ENCODE measurements around the gene PLCB2.

PLCB2 gene

GRCh38 chr15:40283615-40284300, 24.0 kb downstream of the PLCB2 start:
- no peak for DNase-seq

GRCh38 chr15:40282869-40283614, 24.7 kb downstream of the PLCB2 start, which contains the start of gene ANKRD63:
TSS of gene ANKRD63 (minus strand) at chr15:40283064. CDS start at chr15:40282586, 478 bp downstream.
- no peak for DNase-seq

GRCh38 chr15:40282147-40282868, 25.4 kb downstream of the PLCB2 start:
- no peak for DNase-seq

DNA sequence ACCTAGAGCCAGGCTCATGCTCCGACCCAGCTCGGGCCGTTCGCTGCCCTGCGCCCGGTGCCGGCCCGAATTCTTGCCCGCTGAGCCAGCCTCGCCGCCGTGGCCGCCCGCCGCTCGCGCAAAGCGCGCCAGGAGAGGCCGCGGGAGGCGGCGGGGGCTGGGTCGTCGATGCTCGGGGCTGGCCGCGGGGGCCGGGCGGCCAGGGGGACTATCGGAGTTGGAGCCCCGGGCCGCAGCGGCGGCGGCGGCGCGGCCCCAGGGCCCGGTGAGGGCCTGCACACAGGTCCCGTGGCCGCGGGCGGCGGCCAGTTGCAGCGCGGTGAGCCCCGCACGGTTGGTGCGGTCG, 26.0 kb downstream of the PLCB2 start:
- no peak for DNase-seq

- no peak for DNase-seq
Measured at GRCh38 chr15:40281057-40281800, 26.5 kb downstream of the PLCB2 start.

DNA sequence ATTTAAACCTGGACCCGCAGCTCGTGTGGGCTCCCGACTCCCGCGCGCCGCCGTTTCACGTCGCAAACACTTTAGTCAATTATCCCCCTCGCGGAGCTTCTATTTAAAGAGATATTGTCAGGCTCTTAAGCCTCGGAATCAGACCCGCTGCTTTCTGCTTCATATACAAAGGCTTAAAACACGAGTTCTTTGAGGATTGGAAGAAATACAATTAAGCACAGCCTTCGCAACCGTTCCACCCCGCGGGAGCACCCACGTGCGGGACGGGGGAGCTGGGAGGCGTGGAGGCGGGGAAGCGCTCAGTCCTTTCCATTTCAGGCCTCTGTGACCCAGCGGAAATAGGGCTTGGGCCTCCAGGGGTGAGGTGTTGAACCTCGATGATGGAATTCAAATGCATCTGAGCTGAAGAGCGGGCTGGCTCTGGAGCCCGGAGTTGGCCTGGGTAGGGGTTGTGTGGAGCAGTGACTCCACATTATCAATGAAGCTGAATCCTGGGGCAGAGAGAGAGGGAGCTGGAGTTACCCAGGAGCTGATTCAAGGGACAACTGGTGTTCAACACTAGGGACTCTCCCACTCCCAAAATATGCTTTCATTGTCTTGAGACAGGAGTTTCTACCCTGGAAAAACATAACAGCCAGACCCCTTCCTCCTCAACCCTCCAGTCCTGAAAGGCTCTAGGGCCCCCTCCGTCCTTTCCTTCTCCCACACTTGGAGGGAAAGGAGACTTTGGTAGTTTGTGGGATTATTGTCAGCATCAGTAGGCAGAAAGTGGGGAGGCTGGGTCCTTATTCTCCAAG, 27.3 kb downstream of the PLCB2 start:
- DNase-seq: no peak

DNA sequence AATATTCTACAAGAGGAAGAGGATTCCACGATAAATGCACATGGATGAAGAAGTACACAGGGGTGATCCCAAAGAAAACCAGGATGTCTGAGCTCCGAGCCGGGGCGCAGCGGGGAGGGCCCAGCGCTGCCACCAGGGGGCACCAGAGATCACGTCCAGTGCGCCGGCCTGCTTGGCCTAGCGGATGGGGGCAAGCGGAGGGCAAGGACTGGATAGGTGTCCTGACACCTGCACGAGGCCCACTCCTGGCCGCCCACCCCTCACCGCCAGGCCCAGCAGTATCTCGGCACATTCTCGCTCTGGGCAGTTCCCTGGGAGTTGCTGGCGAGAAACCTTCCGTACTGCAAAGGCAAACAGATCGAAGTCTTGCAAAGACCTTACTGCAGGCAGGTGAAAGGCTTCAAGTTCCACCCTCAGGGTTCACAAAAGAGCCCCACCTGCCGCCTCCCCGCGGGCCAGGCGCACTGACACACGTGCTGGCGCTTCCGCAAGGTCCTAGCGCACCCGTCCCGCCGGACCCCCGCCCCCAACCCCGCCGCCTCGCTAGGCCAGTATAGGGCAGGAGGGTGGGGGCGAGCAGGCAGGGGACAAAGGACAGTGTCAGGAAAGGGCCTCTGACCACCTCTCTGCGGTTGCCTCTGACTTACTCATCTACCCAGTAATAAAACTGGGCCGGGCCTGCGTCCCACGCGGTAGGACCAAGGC, 28.1 kb downstream of the PLCB2 start:
- no peak for DNase-seq

GRCh38 chr15:40278026-40278425, 29.7 kb downstream of the PLCB2 start:
- no peak for DNase-seq

- no peak for DNase-seq
Measured at GRCh38 chr15:40277471-40277870, 30.3 kb downstream of the PLCB2 start.

DNA sequence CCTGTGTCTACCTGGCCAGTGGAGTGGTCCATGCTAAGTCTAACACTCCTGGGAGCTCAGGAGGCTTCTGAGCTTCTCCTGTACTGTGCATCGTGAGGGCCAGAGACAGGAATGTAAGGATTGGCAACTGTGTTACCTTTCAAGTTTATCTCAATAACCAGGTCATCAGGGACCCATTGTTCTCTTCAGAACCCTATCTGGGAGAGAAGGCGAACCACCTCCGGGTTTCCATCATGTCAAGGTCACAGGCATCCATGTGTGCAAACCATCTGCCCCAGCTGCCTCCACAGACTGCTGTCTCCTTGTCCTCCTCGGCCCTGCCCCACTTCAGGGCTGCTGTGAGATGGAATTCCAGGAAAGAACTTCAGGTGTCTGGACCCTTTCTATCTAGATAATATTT, 30.8 kb downstream of the PLCB2 start:
- DNase-seq: no peak

DNA sequence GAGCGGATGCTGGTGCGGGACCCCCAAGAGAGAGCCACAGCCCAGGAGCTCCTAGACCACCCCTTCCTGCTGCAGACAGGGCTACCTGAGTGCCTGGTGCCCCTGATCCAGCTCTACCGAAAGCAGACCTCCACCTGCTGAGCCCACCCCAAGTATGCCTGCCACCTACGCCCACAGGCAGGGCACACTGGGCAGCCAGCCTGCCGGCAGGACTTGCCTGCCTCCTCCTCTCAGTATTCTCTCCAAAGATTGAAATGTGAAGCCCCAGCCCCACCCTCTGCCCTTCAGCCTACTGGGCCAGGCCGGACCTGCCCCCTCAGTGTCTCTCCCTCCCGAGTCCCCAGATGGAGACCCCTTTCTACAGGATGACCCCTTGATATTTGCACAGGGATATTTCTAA, 31.8 kb downstream of the PLCB2 start:
- DNase-seq: no peak

- no peak for DNase-seq
Measured at GRCh38 chr15:40275523-40275922, 32.2 kb downstream of the PLCB2 start.

- peak; percentile 31 for DNase-seq
Measured at GRCh38 chr15:40274350-40275274, 33.1 kb downstream of the PLCB2 start.

DNA sequence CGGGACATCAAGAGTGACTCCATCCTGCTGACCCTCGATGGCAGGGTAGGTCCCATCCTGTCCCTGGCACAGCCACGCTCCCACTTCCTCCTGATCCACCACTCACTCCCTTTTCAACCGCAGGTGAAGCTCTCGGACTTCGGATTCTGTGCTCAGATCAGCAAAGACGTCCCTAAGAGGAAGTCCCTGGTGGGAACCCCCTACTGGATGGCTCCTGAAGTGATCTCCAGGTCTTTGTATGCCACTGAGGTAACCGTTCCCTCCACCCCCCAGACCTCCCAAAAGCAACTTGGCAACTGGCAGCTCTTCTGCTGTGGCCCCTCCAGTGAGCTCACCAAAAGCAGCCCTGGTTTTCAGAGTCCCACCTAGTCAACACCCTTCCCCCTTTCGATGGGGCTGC, 34.3 kb downstream of the PLCB2 start:
- DNase-seq: no peak

DNA sequence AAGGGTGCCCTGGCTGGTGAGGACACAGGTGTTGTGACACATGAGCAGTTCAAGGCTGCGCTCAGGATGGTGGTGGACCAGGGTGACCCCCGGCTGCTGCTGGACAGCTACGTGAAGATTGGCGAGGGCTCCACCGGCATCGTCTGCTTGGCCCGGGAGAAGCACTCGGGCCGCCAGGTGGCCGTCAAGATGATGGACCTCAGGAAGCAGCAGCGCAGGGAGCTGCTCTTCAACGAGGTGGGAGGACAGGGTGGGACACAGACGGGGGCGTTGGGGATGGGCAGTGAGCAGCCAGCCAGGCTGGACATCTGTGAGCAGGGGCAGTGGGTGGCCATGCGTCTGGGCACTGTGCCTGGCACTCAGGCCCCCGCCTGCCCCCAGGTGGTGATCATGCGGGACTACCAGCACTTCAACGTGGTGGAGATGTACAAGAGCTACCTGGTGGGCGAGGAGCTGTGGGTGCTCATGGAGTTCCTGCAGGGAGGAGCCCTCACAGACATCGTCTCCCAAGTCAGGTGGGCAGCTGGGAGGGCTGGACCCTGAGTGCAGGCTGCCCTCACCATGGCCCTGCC, 35.2 kb downstream of the PLCB2 start:
- no peak for DNase-seq

- no peak for DNase-seq
Measured at GRCh38 chr15:40271685-40272484, 35.9 kb downstream of the PLCB2 start.

DNA sequence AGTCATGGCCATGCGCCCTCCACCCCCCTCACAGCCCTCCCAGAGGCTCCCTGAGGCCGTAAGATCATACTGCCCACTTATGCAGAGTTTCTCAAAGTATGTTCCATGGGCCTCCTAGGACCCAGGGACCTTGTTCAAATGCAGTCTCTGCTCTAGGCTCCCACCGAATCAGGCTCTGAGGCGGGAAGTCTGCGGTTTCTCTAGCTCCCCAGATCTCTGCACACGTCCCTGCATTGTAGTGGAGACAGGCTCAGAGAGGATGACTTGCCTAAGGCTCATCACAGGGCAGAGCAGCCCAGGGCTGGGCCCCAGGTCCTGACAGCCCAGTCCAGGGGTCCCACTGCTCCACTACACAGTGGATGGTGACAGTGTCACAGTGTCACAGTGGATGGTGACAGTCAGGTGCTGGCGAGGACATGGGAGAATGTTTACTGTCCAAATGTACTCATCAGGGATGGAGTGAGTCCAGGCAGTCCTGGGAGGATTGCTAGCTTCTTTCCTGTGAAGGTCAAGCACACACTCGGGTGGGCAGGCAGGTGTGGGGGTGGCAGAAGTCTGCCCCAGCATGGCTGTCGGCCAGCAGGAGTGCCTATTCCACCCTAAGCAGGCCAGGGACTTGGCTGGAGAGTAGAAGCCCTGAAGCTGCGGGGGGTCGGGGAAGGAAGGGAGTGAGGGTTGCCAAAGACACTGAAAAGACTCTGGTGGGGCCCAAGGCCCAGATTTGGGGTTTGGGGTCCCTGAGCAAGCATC, 37.3 kb downstream of the PLCB2 start:
- DNase-seq: no peak

- DNase-seq: no peak
Measured at GRCh38 chr15:40269604-40270003, 38.1 kb downstream of the PLCB2 start.

DNA sequence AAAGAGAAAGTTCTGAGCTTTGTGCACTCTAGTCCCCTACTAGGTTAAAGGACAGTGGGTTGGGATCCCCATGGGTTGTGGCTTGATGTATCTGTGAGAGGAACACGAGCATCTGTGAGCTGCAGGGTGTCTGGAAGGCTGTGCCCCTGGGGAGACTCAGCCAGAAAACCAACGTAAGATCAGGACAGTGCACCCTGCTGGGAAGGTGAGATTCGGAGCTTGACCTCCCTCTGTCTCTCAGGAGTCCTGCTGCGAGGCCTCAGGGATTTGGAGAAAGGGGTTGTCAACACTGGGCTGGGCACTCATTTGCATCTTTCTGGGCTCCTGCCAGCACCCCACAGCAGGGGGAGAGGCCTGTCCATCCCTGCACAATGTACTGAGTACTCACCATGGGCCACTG, 40.1 kb downstream of the PLCB2 start:
- DNase-seq: no peak
